ENCODE data around the gene WASHC4.

WASHC4 gene

GRCh38 chr12:105157606-105158005, 50.1 kb downstream of the WASHC4 start:
- H3K4me1 ChIP-seq (ENCODE audit: insufficient read depth, poor library complexity, severe bottlenecking), result no peaks in the 10 kb centered on the region
- no peak for DNase-seq (ENCODE audit: low spot score)
- H3K27me3 ChIP-seq (ENCODE audit: insufficient read depth, poor library complexity, severe bottlenecking), result no peaks in the 10 kb centered on the region
- no peak for ATAC-seq (ENCODE audit: low read depth)
- peaks cover 89% of the 10 kb centered on the region for H3K36me3 ChIP-seq (ENCODE audit: low read depth)
- no peak overlapping the region for H3K4me3 ChIP-seq (ENCODE audit: severe bottlenecking)
- no peak overlapping the region for H3K27ac ChIP-seq (ENCODE audit: poor library complexity, severe bottlenecking)
- no peaks in the 10 kb centered on the region for H3K9me3 ChIP-seq (ENCODE audit: severe bottlenecking)
- TF ChIP-seq CTCF (IDR thresholded peaks at IDR 0.05; ENCODE audit: poor library complexity, severe bottlenecking), result no peak

GRCh38 chr12:105158876-105159275, 51.3 kb downstream of the WASHC4 start:
- Histone ChIP-seq H3K27me3 (ENCODE audit: insufficient read depth, poor library complexity, severe bottlenecking) (no peaks in the 10 kb centered on the region), H3K27ac (ENCODE audit: poor library complexity, severe bottlenecking) (no peak overlapping the region), H3K9me3 (ENCODE audit: severe bottlenecking) (no peaks in the 10 kb centered on the region), H3K36me3 (ENCODE audit: low read depth) (peaks cover 91% of the 10 kb centered on the region), H3K4me1 (ENCODE audit: insufficient read depth, poor library complexity, severe bottlenecking) (no peaks in the 10 kb centered on the region), H3K4me3 (ENCODE audit: severe bottlenecking) (no peak overlapping the region)
- no peak for TF ChIP-seq CTCF (IDR thresholded peaks at IDR 0.05; ENCODE audit: poor library complexity, severe bottlenecking)
- ATAC-seq (ENCODE audit: low read depth) (no peak), DNase-seq (ENCODE audit: low spot score) (no peak)

- no peak for TF ChIP-seq CTCF (IDR thresholded peaks at IDR 0.05; ENCODE audit: poor library complexity, severe bottlenecking)
- Histone ChIP-seq H3K4me1 (ENCODE audit: insufficient read depth, poor library complexity, severe bottlenecking) (no peaks in the 10 kb centered on the region), H3K36me3 (ENCODE audit: low read depth) (peaks cover 96% of the 10 kb centered on the region), H3K9me3 (ENCODE audit: severe bottlenecking) (no peaks in the 10 kb centered on the region), H3K27me3 (ENCODE audit: insufficient read depth, poor library complexity, severe bottlenecking) (no peaks in the 10 kb centered on the region), H3K4me3 (ENCODE audit: severe bottlenecking) (no peak overlapping the region), H3K27ac (ENCODE audit: poor library complexity, severe bottlenecking) (no peak overlapping the region)
- ATAC-seq (ENCODE audit: low read depth), result no peak
- DNase-seq (ENCODE audit: low spot score), result no peak
Observed at GRCh38 chr12:105162174-105162573, 54.6 kb downstream of the WASHC4 start.

GRCh38 chr12:105164068-105164467, 56.5 kb downstream of the WASHC4 start:
- H3K36me3 ChIP-seq (ENCODE audit: low read depth), result peaks cover 98% of the 10 kb centered on the region
- DNase-seq (ENCODE audit: low spot score), result no peak
- no peak overlapping the region for H3K4me3 ChIP-seq (ENCODE audit: severe bottlenecking)

More at GRCh38 chr12:105164068-105164467, 56.5 kb downstream of the WASHC4 start:
- ATAC-seq (ENCODE audit: low read depth), result no peak
- no peak overlapping the region for H3K27ac ChIP-seq (ENCODE audit: poor library complexity, severe bottlenecking)
- H3K27me3 ChIP-seq (ENCODE audit: insufficient read depth, poor library complexity, severe bottlenecking), result no peaks in the 10 kb centered on the region
- H3K4me1 ChIP-seq (ENCODE audit: insufficient read depth, poor library complexity, severe bottlenecking), result no peaks in the 10 kb centered on the region
- H3K9me3 ChIP-seq (ENCODE audit: severe bottlenecking), result no peaks in the 10 kb centered on the region
- TF ChIP-seq CTCF (IDR thresholded peaks at IDR 0.05; ENCODE audit: poor library complexity, severe bottlenecking), result no peak
